A673 (cell line): ENCODE results near the gene MSI2. TPM values are rescaled to one million over a fixed set of nuclear protein-coding genes. Genes with fewer than 3 reads are reported as not detected.

Source experiments
- BruUV-seq: library from RNA; stranded (reverse); fragments of 400-500 nt; replicated peaks from 2 replicates; lab custom pipeline; 2021; lab: Mats Ljungman, UMichigan
- CTCF ChIA-PET: fragments of 300-600 bp; sonication (Branson Sonifier 250); formaldehyde crosslinking; loops from one replicate; lab custom pipeline; 2022; ENCODE audit warnings: antibody characterized with exemption; lab: Charles Lee
- POLR2A ChIA-PET: fragments of 300-600 bp; sonication (Branson Sonifier 250); formaldehyde crosslinking; loops from one replicate; lab custom pipeline; 2022; ENCODE audit warnings: antibody characterized with exemption; ENCODE audit not compliant: low non-redundant PET; lab: Charles Lee
- DNase-seq: peaks from one replicate; pipeline ENCODE4 v3.0.0-alpha.2; 2015; ENCODE audit warnings: low spot score
- H3K27ac ChIP-seq: fragments of 200-600 bp; sonication (generic); 2 replicates; pipeline ENCODE4 v1.5.1; 2016; ENCODE audit warnings: mixed run types, low read depth, mild to moderate bottlenecking, mixed read lengths, antibody characterized with exemption, low read length; ENCODE audit not compliant: poor library complexity, severe bottlenecking
- H3K27me3 ChIP-seq: fragments of 200-600 bp; sonication (generic); replicated peaks from 2 replicates; pipeline ENCODE4 v1.6.1; 2017; ENCODE audit warnings: mixed run types, low read depth, mild to moderate bottlenecking, mixed read lengths, antibody characterized with exemption, low read length; ENCODE audit not compliant: insufficient read depth, poor library complexity
- H3K36me3 ChIP-seq: fragments of 200-600 bp; sonication (generic); 2 replicates; pipeline ENCODE4 v1.6.1; 2016; ENCODE audit warnings: mixed run types, mild to moderate bottlenecking, mixed read lengths, antibody characterized with exemption, low read length; ENCODE audit not compliant: insufficient read depth, poor library complexity, severe bottlenecking
- H3K4me1 ChIP-seq: fragments of 200-600 bp; sonication (generic); 2 replicates; pipeline ENCODE4 v1.6.1; 2017; ENCODE audit warnings: mixed run types, mild to moderate bottlenecking, mixed read lengths, antibody characterized with exemption, low read length; ENCODE audit not compliant: insufficient read depth, poor library complexity, severe bottlenecking
- H3K4me3 ChIP-seq: fragments of 200-600 bp; sonication (generic); 2 replicates; pipeline ENCODE4 v1.5.1; 2016; ENCODE audit warnings: low read depth, mixed run types, mild to moderate bottlenecking, mixed read lengths, low read length; ENCODE audit not compliant: poor library complexity, severe bottlenecking
- H3K9me3 ChIP-seq: fragments of 200-600 bp; sonication (generic); 2 replicates; pipeline ENCODE4 v1.6.1; 2016; ENCODE audit warnings: mixed run types, low read depth, mild to moderate bottlenecking, mixed read lengths, antibody characterized with exemption, low read length; ENCODE audit not compliant: poor library complexity, severe bottlenecking
- EZH2 ChIP-seq: fragments of 200-600 bp; sonication (generic); IDR thresholded peaks from 2 replicates; pipeline ENCODE4 v1.6.1; 2017; ENCODE audit warnings: borderline replicate concordance, low read depth, mild to moderate bottlenecking, mixed read lengths, antibody characterized with exemption, low read length; ENCODE audit not compliant: poor library complexity, severe bottlenecking
- intact Hi-C: fragments of 100-400 bp; cut with micrococcal nuclease; formaldehyde crosslinking; loops from one replicate; pipeline ENCODE4 v1.10.0; 2022; ENCODE audit not compliant: unreplicated experiment
- total RNA-seq: library from RNA; stranded (reverse); gene quantifications from 2 replicates; pipeline ENCODE4 v1.2.3, GENCODE V29; 2021
- TF ChIP-seq, protein P1 (sequence below): fragments of 300-800, 200-600 bp; sonication (generic); conservative IDR thresholded peaks from 2 replicates; pipeline ENCODE4 v1.5.1; 2017; ENCODE audit warnings: low read depth, mild to moderate bottlenecking, antibody characterized with exemption, low read length, moderate library complexity, mixed read lengths

MSI2 gene
- total RNA-seq, 1 experiment from 2014 or later, result 108 TPM

DNA sequence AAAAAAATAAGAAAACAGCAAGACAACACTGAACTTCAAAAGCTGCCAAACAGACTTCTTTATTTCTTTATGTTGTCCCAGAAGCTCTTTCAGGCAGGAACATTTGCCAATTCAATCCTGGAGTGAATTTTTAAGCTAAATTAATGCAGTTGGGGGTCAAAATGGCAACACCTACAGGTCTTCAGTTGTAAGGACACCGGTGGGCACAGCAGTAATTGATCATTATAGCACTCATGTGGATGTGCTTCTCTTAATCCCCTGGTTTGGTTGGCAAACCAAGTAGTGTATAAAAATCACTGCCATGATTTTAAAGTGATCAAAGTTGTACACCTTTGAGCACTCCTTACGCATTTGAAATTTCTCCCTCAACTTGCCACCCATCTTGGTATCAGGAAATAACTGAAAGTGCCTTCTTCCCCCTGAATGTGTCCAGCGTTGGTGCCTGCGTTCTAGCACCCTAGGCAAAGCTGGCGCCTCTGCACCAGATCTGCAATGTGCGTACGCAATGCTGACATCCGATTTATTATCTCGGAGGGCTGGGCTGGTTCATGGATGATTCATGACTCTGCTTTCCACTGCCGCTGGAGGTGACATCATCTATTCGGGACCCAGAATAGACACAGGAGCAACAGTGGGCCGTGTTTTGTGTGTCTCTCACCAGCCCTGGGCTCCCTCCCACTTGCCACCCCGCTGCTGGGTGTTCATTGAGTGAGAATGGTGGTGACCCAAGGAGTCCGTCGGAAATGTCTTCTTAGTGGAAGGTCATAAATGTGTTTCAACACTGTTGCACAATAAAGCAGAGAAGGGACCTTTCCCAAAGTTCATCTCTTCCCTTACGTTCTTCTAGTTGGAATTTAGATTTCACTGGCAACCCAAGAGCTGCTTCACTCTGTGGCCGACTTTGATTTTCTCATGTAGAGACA lies 285.4 kb downstream of the MSI2 start:
- TF ChIP-seq EZH2, result no peak
- TF ChIP-seq, protein P1, sequence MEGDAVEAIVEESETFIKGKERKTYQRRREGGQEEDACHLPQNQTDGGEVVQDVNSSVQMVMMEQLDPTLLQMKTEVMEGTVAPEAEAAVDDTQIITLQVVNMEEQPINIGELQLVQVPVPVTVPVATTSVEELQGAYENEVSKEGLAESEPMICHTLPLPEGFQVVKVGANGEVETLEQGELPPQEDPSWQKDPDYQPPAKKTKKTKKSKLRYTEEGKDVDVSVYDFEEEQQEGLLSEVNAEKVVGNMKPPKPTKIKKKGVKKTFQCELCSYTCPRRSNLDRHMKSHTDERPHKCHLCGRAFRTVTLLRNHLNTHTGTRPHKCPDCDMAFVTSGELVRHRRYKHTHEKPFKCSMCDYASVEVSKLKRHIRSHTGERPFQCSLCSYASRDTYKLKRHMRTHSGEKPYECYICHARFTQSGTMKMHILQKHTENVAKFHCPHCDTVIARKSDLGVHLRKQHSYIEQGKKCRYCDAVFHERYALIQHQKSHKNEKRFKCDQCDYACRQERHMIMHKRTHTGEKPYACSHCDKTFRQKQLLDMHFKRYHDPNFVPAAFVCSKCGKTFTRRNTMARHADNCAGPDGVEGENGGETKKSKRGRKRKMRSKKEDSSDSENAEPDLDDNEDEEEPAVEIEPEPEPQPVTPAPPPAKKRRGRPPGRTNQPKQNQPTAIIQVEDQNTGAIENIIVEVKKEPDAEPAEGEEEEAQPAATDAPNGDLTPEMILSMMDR, result no peak
- no peaks in the 10 kb centered on the region for H3K27me3 ChIP-seq
- no peaks in the 10 kb centered on the region for H3K9me3 ChIP-seq
- intact Hi-C loops, result loop anchor here (10.0 kb wide), 1 partner anchor 117 kb away; no protein-coding TSS in a partner anchor
- H3K27ac ChIP-seq, result no peak overlapping the region
- BruUV-seq, result no TSS peak
- H3K4me1 ChIP-seq, result peaks cover 72% of the 10 kb centered on the region
- no peak overlapping the region for H3K4me3 ChIP-seq
- ChIA-PET CTCF (interaction anchor here (0.7 to 1.3 kb wide), 2 partner anchors 130 to 286 kb away, joined by 3 to 5 read pairs; no protein-coding TSS in a partner anchor), POLR2A (no interaction called here)
- peak; percentile 84 for DNase-seq
- H3K36me3 ChIP-seq, result no peaks in the 10 kb centered on the region

DNA sequence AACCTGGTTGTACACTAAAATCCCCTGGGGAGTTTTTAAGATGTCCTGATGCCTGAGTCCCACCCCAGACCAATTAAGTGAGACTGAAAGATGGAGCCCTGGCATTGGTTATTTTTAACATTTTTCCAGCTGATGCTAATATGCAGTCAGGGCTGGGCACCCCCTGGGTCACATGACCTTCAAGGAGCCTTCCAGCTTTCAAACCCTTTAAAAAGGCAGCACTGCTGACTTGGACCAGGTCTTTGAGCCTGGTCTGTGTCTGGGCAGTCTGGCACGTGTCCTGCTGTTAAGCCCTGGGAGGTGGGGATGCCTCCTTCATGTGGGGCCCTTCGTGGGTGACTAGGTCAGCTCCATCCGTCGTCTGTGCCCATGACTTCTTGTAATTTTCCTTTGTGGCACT lies 286.2 kb downstream of the MSI2 start:
- no TSS peak for BruUV-seq
- intact Hi-C loops, result loop anchor here (10.0 kb wide), 1 partner anchor 118 kb away; no protein-coding TSS in a partner anchor
- H3K9me3 ChIP-seq, result no peaks in the 10 kb centered on the region
- DNase-seq, result no peak
- no peak overlapping the region for H3K4me3 ChIP-seq
- ChIA-PET POLR2A (no interaction called here), CTCF (no interaction called here)
- H3K27ac ChIP-seq, result no peak overlapping the region
- TF ChIP-seq EZH2, result no peak
- TF ChIP-seq, protein P1, result no peak
- H3K4me1 ChIP-seq, result peaks cover 74% of the 10 kb centered on the region
- no peaks in the 10 kb centered on the region for H3K27me3 ChIP-seq
- no peaks in the 10 kb centered on the region for H3K36me3 ChIP-seq

DNA sequence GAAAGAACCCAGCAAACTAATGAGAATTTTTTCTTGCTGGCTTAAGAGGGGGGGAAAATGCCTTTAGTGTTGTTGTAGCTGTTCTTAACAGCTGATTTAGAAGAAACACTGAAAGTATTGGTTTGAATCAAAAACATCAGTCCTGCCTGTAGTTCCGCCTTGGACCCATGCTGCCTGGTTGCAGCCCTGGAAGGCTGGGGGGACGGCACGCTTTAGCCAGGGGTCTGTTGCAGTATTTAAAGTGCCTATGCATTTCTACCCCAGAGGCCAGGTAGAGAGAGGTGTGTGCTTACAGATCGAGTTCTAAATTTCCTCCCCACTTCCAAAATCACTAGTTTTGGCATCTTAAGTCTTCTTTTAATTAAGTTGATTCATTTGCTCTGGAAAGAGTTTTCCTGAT lies 286.9 kb downstream of the MSI2 start:
- no peaks in the 10 kb centered on the region for H3K27me3 ChIP-seq
- no peaks in the 10 kb centered on the region for H3K36me3 ChIP-seq
- intact Hi-C loops, result loop anchor here (10.0 kb wide), 1 partner anchor 118 kb away; no protein-coding TSS in a partner anchor
- POLR2A ChIA-PET, result no interaction called here
- TF ChIP-seq, protein P1, result no peak
- TF ChIP-seq EZH2, result no peak
- no peak for DNase-seq
- no peak overlapping the region for H3K4me3 ChIP-seq
- BruUV-seq, result no TSS peak
- CTCF ChIA-PET, result no interaction called here
- peaks cover 74% of the 10 kb centered on the region for H3K4me1 ChIP-seq
- H3K9me3 ChIP-seq, result no peaks in the 10 kb centered on the region
- H3K27ac ChIP-seq, result no peak overlapping the region
